Testis (tissue), 3 donors: ENCODE data around the gene PNRC2. TPM values are rescaled to one million over a fixed set of nuclear protein-coding genes. Genes with fewer than 3 reads are reported as not detected.

Experiments
- DNase-seq: peaks from one replicate; pipeline ENCODE4 v3.0.0-alpha.2; 2019
- H3K27ac ChIP-seq, 2 donors: fragments of 200-600 bp; sonication (generic); one replicate each; pipeline ENCODE4 v1.5.1; 2019
- H3K27me3 ChIP-seq: fragments of 200-600 bp; sonication (generic); one replicate; pipeline ENCODE4 v1.5.1; 2019
- H3K36me3 ChIP-seq: fragments of 200-600 bp; sonication (generic); one replicate; pipeline ENCODE4 v1.5.1; 2017; ENCODE audit warnings: low read depth; ENCODE audit errors: missing control alignments
- H3K4me1 ChIP-seq: fragments of 200-600 bp; sonication (generic); one replicate; pipeline ENCODE4 v1.5.1; 2019
- H3K4me3 ChIP-seq, 2 donors: fragments of 200-600 bp; sonication (generic); one replicate each; pipeline ENCODE4 v1.5.1; 2017 to 2019
- H3K9me3 ChIP-seq: fragments of 200-600 bp; sonication (generic); one replicate; pipeline ENCODE4 v1.5.1; 2017
- CTCF ChIP-seq, 3 experiments: fragments of 450-650 bp in 2 of 3; fragments of 200-600 bp in 1 of 3; sonication (generic) in 1 of 3; IDR thresholded peaks; one replicate each; pipeline ENCODE4 v1.5.1; 2016 to 2019; ENCODE audit warnings: antibody characterized with exemption in 3 of 3, mild to moderate bottlenecking in 2 of 3, moderate library complexity in 1 of 3
- POLR2A ChIP-seq: fragments of 450-650 bp; IDR thresholded peaks from one replicate; pipeline ENCODE4 v1.6.1; 2017; ENCODE audit warnings: antibody characterized with exemption, mild to moderate bottlenecking, moderate library complexity
- WGBS, 2 donors: methylation state at CpG; one replicate each; pipeline ENCODE4 v1.1.5; 2018; 5-methylcytosine and 5-hydroxymethylcytosine counted together
- intact Hi-C: fragments of 100-400 bp; cut with DNase I; formaldehyde crosslinking; loops from one replicate; pipeline ENCODE4 v1.15.1; 2023; ENCODE audit warnings: low total_unique reads
- polyA plus RNA-seq: library from polyadenylated mRNA; stranded (reverse); fragments of 350-450 nt; fragmentation: Illumina TruSeq; extraction: RNeasy Lipid Tissue Mini Kit (QIAGEN cat#74804); gene quantifications from one replicate; pipeline ENCODE4 v1.2.3, GENCODE V29; 2014; ENCODE audit warnings: low read depth, low replicate concordance; ENCODE audit not compliant: insufficient read depth
- total RNA-seq, 2 donors: library from RNA; depleted of rRNA; stranded (reverse); fragments of >200 nt; gene quantifications; one replicate each; pipeline ENCODE4 v1.2.3, GENCODE V29; 2016

Gene PNRC2
- total and polyA plus RNA-seq, 3 donors from 2014 or later: 57.7 to 68.1 (median 61.5) TPM

- Histone ChIP-seq H3K4me1 (no peaks in the 10 kb centered on the region), H3K9me3 (no peaks in the 10 kb centered on the region), H3K36me3 (no peaks in the 10 kb centered on the region), H3K4me3 (no peak overlapping the region), H3K27ac (no peak overlapping the region), H3K27me3 (no peaks in the 10 kb centered on the region)
- intact Hi-C loops: no loop called here
- no peak for DNase-seq
- TF ChIP-seq POLR2A: no peak
- TF ChIP-seq CTCF (IDR thresholded peaks at IDR 0.05): no peak
- 81 to 87% methylated on average over 10 of the region's 10 CpGs for WGBS, 2 donors
Observed at GRCh38 chr1:23996700-23997229, 37.1 kb downstream of the PNRC2 start.

GRCh38 chr1:23997812-23998211 lies 38.2 kb downstream of the PNRC2 start:
- 89 to 95% methylated on average over 1 of the region's 1 CpG for WGBS, 2 donors
- Histone ChIP-seq H3K27ac (no peak overlapping the region), H3K9me3 (no peaks in the 10 kb centered on the region), H3K36me3 (no peaks in the 10 kb centered on the region), H3K4me3 (no peak overlapping the region), H3K4me1 (no peaks in the 10 kb centered on the region), H3K27me3 (no peaks in the 10 kb centered on the region)
- intact Hi-C loops: no loop called here
- no peak for TF ChIP-seq CTCF (IDR thresholded peaks at IDR 0.05)
- no peak for DNase-seq

- 60 to 74% methylated on average over 3 of the region's 3 CpGs for WGBS, 2 donors
- H3K27me3 ChIP-seq: no peaks in the 10 kb centered on the region
- no peak for DNase-seq
- no peaks in the 10 kb centered on the region for H3K4me1 ChIP-seq
- intact Hi-C loops: no loop called here
- H3K36me3 ChIP-seq: no peaks in the 10 kb centered on the region
- H3K27ac ChIP-seq: no peak overlapping the region
- TF ChIP-seq POLR2A: no peak
- TF ChIP-seq CTCF (IDR thresholded peaks at IDR 0.05): no peak
- H3K4me3 ChIP-seq: no peak overlapping the region
- H3K9me3 ChIP-seq: no peaks in the 10 kb centered on the region
Observed at GRCh38 chr1:23999156-23999671, 39.6 kb downstream of the PNRC2 start.

- WGBS, 2 donors: 72% methylated on average over 2 of the region's 2 CpGs
- intact Hi-C loops: no loop called here
- Histone ChIP-seq H3K9me3 (no peaks in the 10 kb centered on the region), H3K4me3 (no peak overlapping the region), H3K27me3 (no peaks in the 10 kb centered on the region), H3K4me1 (no peaks in the 10 kb centered on the region), H3K27ac (no peak overlapping the region), H3K36me3 (no peaks in the 10 kb centered on the region)
- no peak for DNase-seq
- TF ChIP-seq POLR2A: no peak
- TF ChIP-seq CTCF (IDR thresholded peaks at IDR 0.05): no peak
Observed at GRCh38 chr1:24002695-24003094, 43.1 kb downstream of the PNRC2 start.

GRCh38 chr1:24003331-24003972 lies 43.8 kb downstream of the PNRC2 start:
- WGBS, 2 donors: 44 to 55% methylated on average over 4 of the region's 4 CpGs
- intact Hi-C loops: no loop called here
- no peak for DNase-seq
- Histone ChIP-seq H3K9me3 (no peaks in the 10 kb centered on the region), H3K27ac (no peak overlapping the region), H3K4me3 (no peak overlapping the region), H3K36me3 (no peaks in the 10 kb centered on the region), H3K27me3 (no peaks in the 10 kb centered on the region), H3K4me1 (no peaks in the 10 kb centered on the region)
- TF ChIP-seq POLR2A (no peak), CTCF (IDR thresholded peaks at IDR 0.05) (no peak)
